Measurements from ENCODE around the gene F10. TPM values are rescaled to one million over a fixed set of nuclear protein-coding genes. Genes with fewer than 3 reads are reported as not detected.
A peak's percentile ranks its signal among the peaks of the same experiment; 100 is the strongest.
"Not testable (repeated sequence)": the region's sequence is repeated elsewhere in the genome, so short reads cannot be mapped to it uniquely, and the experiment has no call there.

F10 gene
- polyA plus RNA-seq (2013, experiment 1 of 2; ENCODE audit: insufficient read length), result 1.9 TPM
- polyA plus RNA-seq (2013, experiment 2 of 2; ENCODE audit: insufficient read length), result 2.5 TPM

GRCh38 chr13:113122550-113123225 is at the start of gene F10:
Gene F10 (plus strand): TSS chr13:113122799. CDS start chr13:113122856, 57 bp downstream.
- peak; percentile 48 for DNase-seq

DNA sequence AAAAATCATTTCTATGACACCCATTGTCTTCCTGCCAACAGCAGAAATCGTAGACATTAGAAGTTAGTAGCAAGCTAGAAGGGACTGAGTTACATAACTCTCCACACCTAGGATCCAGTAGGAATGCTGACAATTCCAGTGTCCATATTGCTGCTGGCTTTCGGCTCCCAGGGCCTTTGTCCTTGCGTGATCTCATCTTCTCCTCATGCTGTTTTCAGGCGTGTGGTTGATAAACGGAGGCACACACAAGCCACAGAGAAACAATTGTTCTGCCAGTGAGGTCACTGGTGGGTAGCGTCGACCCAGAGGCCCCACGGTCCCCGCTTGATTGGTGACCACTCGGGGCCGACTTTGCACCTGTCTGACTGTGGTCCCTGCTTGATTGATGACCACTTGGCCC is 48.7 kb upstream of the F10 start:
- DNase-seq, result no peak

DNA sequence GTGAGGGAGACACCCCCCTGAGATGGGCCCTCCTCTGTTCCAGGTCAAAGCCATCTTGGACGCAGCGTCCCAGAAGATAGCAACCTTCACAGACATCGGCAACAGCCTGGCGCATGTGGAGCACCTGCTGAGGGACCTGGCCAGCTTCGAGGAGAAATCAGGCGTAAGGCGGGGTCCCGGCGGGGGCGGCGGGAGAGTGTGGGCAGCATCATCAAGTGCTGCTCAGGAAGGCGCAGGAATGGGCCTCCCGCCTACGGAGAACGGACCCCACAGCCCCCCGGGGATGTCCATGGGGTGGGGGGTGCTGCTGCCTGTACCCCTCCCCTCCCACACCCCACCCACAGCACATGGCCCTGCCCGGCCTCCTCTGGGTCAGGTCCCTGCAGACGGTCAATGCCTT is 48.2 kb upstream of the F10 start:
- DNase-seq, result no peak

DNA sequence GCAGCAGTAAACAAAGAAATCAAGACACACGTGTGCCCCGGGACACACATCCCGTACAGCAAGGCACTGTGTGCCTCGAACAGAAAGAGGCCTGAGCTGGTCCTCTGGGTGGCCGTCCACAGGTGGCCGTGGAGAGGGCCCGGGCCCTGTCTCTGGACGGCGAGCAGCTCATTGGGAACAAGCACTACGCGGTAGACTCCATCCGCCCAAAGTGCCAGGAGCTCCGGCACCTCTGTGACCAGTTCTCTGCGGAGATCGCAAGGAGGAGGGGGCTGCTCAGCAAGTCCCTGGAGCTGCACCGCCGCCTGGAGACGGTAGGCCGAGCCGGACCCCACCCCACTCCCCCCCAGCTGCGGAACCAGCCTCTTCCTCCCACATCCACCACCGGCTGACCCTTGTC is 47.7 kb upstream of the F10 start:
- DNase-seq, result no peak

DNA sequence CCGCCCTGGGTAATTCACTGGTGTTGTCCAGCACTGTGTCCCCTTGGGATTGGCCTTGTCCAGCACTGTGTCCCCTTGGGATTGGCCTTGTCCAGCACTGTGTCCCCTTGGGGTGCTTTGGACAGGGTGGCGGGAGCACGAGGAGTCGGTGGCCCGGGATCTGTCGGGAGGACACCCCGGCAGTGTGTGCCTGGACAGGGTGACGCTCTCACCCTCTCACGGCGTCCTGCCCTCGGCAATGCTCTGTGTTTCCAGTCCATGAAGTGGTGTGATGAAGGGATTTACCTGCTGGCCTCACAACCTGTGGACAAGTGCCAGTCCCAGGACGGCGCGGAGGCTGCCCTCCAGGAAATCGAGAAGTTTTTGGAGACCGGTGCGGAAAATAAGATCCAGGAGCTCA is 46.9 kb upstream of the F10 start:
- DNase-seq, result no peak

GRCh38 chr13:113076681-113077401 is 45.8 kb upstream of the F10 start:
- no peak for DNase-seq

- DNase-seq, result no peak
Measured at GRCh38 chr13:113077566-113077952, 45.0 kb upstream of the F10 start.

DNA sequence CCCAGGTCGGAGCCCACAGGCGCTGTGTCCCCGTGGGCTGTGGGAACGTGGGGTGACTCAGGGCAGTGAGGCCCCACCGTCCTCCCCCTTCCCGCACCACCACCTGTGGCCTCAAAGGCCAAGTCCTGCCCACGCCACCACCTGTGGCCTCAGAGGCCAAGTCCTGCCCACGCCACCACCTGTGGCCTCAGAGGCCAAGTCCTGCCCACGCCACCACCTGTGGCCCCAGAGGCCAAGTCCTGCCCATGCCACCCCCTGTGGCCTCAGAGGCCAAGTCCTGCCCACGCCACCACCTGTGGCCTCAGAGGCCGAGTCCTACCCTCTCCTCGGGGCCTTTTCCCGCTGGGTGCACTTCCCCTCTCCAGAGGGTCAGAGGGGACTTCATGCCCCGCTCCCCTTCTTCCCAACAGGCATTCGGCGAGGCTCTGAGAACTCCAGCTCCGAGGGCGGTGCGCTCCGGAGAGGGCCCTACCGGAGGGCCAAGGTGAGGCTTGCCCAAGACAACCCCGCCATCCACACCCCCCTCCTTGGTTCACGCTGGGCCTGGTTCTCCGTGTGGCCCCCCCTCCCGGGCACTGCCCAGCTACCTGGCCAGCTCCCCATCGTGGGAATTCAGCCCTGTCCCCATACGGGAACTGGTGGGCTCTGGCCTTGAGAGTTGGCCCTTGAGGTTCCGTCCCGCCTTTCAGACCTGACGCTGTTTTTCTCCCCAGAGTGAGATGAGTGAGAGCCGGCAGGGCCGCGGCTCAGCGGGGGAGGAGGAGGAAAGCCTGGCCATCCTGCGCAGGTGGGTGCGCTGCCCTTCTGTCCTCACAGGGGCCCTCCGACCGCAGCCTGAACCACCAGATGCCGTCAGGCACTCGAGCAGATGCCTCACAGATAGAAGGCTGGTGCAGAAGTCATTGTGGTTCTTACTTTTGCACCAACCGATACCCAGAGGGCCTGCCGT is 44.4 kb upstream of the F10 start:
- DNase-seq, result no peak

DNA sequence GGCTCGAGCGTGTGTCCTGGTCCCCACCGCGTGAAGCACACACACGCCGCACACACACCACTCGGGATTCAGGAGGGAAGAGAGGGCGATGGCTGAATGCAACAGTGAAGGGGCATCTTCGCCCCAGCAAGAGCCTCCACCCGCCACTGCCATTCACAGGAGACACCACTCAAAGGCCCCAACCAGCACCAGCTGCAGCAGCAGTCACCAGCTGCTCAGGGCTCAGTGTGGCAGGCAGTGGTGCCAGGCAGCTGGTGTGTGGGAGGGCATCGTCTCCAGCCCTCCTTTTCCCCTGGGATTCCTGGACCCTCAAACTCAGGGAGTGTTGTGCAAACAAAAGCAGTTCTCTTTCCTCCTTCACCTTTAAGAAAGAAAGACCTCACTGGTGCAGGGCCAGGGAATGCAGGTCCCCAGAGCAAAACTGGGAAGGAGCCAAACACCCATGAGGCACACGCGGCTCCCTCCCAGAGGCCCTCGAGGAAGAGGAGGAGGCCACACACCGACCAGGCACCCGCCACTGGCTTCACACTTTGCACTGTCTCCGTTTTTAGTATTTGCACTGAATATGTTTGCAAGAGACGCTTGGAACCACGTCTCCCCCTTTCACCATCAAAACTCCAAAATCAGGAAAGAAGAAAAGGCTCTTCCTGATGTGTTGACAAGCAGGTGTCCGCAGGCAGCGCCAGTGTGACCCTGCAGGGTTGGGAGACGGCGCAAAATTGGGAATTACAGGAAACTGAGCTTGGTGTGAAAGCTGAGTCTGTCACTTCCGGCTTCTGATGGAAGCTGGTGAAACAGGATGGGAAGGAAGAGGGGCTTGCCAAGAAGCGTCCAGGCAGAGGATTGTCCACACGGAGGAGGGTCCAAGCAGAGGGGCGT is 43.5 kb upstream of the F10 start:
- DNase-seq, result no peak

GRCh38 chr13:113079781-113080080 is 42.9 kb upstream of the F10 start:
- not testable (repeated sequence) for DNase-seq

- DNase-seq, result no peak
Measured at GRCh38 chr13:113080361-113080831, 42.2 kb upstream of the F10 start.

- no peak for DNase-seq
Measured at GRCh38 chr13:113080901-113081521, 41.6 kb upstream of the F10 start.

DNA sequence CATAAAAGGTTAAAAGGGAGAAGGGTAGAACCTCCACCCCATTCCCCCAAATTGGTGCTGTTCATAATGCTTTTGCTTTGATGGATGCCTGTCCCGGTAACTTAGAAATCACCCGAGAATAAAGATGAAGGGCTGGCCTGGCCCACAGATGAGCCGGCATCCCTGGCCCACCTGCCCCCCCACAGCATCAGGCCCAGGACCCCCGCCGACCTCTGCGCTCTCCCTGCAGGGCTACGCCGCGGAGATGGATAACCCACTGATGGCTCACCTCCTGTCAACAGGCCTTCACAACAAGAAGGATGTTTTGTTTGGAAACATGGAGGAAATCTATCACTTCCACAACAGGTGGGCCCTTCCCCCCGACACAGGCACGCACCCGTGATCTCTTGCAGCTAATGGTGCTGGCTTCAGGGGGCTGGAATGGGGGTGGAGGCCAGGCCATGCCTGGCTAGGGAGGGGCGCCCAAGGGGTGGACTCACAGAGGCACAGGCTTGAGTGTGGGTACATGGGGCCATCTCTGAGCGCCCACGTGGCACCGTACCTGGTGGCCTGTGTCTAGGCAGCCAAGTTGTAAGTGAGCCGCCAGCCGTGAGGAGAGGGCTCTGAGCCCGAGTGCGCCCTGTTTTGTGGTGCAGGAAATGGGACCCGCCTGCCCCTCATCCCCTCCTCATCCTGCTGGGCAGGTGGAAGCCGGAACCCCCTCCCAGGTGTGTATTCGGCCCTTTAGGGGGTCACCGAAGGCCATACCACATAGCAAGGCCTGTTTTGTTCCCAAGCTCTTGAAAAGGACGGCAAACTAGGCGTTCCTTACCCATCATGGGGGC is 40.2 kb upstream of the F10 start:
- DNase-seq, result no peak

DNA sequence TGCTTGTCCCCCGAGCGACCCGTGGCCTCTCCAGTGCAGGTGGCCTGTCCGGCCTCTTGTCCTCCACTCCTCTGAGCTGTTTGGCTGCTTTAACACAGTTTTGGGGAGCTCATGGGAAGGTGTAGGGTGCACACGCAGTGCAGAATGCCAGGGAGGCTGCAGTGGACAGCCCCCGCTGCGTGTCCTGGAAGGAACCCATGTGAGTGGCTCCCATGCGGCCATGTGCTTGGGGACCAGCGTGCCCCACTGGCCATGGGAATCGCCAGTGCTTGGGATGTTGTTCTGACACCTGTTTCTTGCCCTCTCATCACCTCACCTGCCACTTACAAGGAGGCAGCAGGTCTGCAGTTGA is 39.6 kb upstream of the F10 start:
- DNase-seq, result no peak

- DNase-seq, result no peak
Measured at GRCh38 chr13:113083402-113084061, 39.1 kb upstream of the F10 start.

- DNase-seq, result no peak
Measured at GRCh38 chr13:113084094-113084942, 38.3 kb upstream of the F10 start.

DNA sequence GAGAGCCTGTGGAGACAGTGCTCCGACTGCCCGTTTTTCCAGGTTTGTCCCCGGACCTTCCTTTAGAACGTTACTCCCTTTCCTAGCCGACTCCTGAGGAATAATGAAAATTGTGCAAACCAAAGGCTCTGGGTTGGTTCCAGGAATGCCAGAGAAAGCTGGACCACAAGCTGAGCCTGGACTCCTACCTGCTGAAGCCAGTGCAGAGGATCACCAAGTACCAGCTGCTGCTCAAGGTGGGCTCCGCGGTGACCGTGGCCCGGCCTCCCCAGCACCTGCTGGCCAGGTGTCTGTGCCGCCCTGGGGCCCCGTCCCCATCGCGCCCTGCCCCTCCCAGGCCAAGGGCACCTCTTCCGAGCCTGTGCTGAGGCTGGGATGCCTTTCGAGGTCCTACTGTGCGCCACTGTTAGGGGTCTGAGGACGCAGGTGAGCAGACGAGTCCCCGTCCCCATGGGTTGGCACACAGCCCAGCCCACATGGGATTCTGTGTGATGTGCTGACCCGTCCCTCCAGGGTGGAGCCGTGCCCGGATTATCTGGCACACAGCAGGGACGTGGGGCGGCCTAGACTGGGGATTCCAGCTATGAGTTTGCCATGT is 37.6 kb upstream of the F10 start:
- DNase-seq, result no peak

GRCh38 chr13:113086031-113086750 is 36.4 kb upstream of the F10 start:
- DNase-seq, result no peak

Data from fibroblast of skin of scalp (primary cell).